HepG2 (cell line): ENCODE results near the gene RPL23. TPM values are rescaled to one million over a fixed set of nuclear protein-coding genes. Genes with fewer than 3 reads are reported as not detected.

Experiments
- ARID2 ChIP-seq: sonication (generic); formaldehyde crosslinking; IDR thresholded peaks from 2 replicates; pipeline ENCODE4 v1.8.1; 2022; ENCODE audit warnings: mild to moderate bottlenecking, missing genetic modification reagents, borderline replicate concordance
- DR1 ChIP-seq: sonication (generic); formaldehyde crosslinking; IDR thresholded peaks from 2 replicates; pipeline ENCODE4 v1.8.0; 2021; ENCODE audit warnings: mild to moderate bottlenecking, missing genetic modification reagents, inconsistent platforms
- EED ChIP-seq: sonication (generic); formaldehyde crosslinking; IDR thresholded peaks from 2 replicates; pipeline ENCODE4 v1.5.0; 2020; ENCODE audit warnings: mild to moderate bottlenecking, missing genetic modification reagents
- ELF1 ChIP-seq: sonication (generic); formaldehyde crosslinking; IDR thresholded peaks from 2 replicates; pipeline ENCODE4 v1.4.0; 2020; ENCODE audit warnings: missing genetic modification reagents
- FOXK1 ChIP-seq: sonication (generic); formaldehyde crosslinking; IDR thresholded peaks from 2 replicates; pipeline ENCODE4 v1.4.0; 2020; ENCODE audit warnings: low read depth, missing genetic modification reagents, borderline replicate concordance
- HCFC1 ChIP-seq: fragments of 150-350 bp; IDR thresholded peaks from 2 replicates; pipeline ENCODE4 v1.6.1; 2014; ENCODE audit warnings: low read depth, low read length
- HIVEP1 ChIP-seq: sonication (generic); formaldehyde crosslinking; IDR thresholded peaks from 2 replicates; pipeline ENCODE4 v1.4.0; 2020; ENCODE audit warnings: mild to moderate bottlenecking, missing genetic modification reagents
- KMT2B ChIP-seq: IDR thresholded peaks from 2 replicates; pipeline ENCODE4 v1.6.1; 2016; ENCODE audit warnings: missing genetic modification reagents, missing compliant biosample characterization
- NFKBIZ ChIP-seq: IDR thresholded peaks from 2 replicates; pipeline ENCODE4 v1.6.1; 2018; ENCODE audit warnings: missing genetic modification reagents, missing compliant biosample characterization
- NFRKB ChIP-seq: fragments of 450-650 bp; IDR thresholded peaks from 2 replicates; pipeline ENCODE4 v1.6.1; 2017
- NONO ChIP-seq, 2 experiments: fragments of 450-650 bp in 1 of 2; sonication (generic) in 1 of 2; formaldehyde crosslinking in 1 of 2; IDR thresholded peaks in 1 of 2; conservative IDR thresholded peaks in 1 of 2; 2 replicates each; pipeline versions ENCODE4 v1.6.1 to v1.8.0; 2017 to 2022; ENCODE audit warnings: mild to moderate bottlenecking in 1 of 2, missing genetic modification reagents in 1 of 2, moderate library complexity in 1 of 2
- PPARG ChIP-seq: conservative IDR thresholded peaks from 2 replicates; pipeline ENCODE4 v1.6.1; 2016; ENCODE audit warnings: missing biosample characterization, missing genetic modification reagents
- SAFB2 ChIP-seq: sonication (generic); formaldehyde crosslinking; IDR thresholded peaks from 2 replicates; pipeline ENCODE4 v1.5.1; 2020; ENCODE audit warnings: missing genetic modification reagents, low read depth, mild to moderate bottlenecking, borderline replicate concordance
- SP1 ChIP-seq, 2 experiments: fragments of 450-650 bp in 1 of 2; sonication (generic) in 1 of 2; formaldehyde crosslinking in 1 of 2; IDR thresholded peaks; 2 replicates each; pipeline versions ENCODE4 v1.4.0 to v1.6.1; 2016 to 2020; ENCODE audit warnings: missing genetic modification reagents in 1 of 2
- USF2 ChIP-seq, 2 experiments: sonication (generic) in 1 of 2; formaldehyde crosslinking in 1 of 2; IDR thresholded peaks; 2 replicates each; pipeline versions ENCODE4 v1.5.1 to v1.6.1; 2011 to 2020; ENCODE audit warnings: borderline replicate concordance in 1 of 2, low read depth in 1 of 2, low read length in 1 of 2, mild to moderate bottlenecking in 1 of 2, missing genetic modification reagents in 1 of 2, moderate library complexity in 1 of 2
- ZBTB20 ChIP-seq: sonication (generic); formaldehyde crosslinking; IDR thresholded peaks from 2 replicates; pipeline ENCODE4 v1.8.1; 2023; ENCODE audit warnings: missing genetic modification reagents, low read depth, mild to moderate bottlenecking, borderline replicate concordance
- ZNF234 ChIP-seq: sonication (generic); formaldehyde crosslinking; conservative IDR thresholded peaks from 2 replicates; pipeline ENCODE4 v1.5.1; 2020; ENCODE audit warnings: mild to moderate bottlenecking, missing genetic modification reagents
- ZNF296 ChIP-seq: sonication (generic); formaldehyde crosslinking; conservative IDR thresholded peaks from 2 replicates; pipeline ENCODE4 v1.5.0; 2020; ENCODE audit warnings: mild to moderate bottlenecking, missing genetic modification reagents
- ZNF451 ChIP-seq: sonication (generic); formaldehyde crosslinking; IDR thresholded peaks from 2 replicates; pipeline ENCODE4 v1.5.0; 2020; ENCODE audit warnings: mild to moderate bottlenecking, missing genetic modification reagents
- ZNF530 ChIP-seq: sonication (generic); formaldehyde crosslinking; IDR thresholded peaks from 2 replicates; pipeline ENCODE4 v1.5.0; 2020; ENCODE audit warnings: low read depth, mild to moderate bottlenecking, missing genetic modification reagents
- ZNF703 ChIP-seq: sonication (generic); formaldehyde crosslinking; IDR thresholded peaks from 2 replicates; pipeline ENCODE4 v1.5.1; 2020; ENCODE audit warnings: missing genetic modification reagents, mild to moderate bottlenecking, moderate library complexity, borderline replicate concordance
- ZZZ3 ChIP-seq: sonication (generic); formaldehyde crosslinking; IDR thresholded peaks from 2 replicates; pipeline ENCODE4 v1.4.0; 2020; ENCODE audit warnings: missing genetic modification reagents, mild to moderate bottlenecking, borderline replicate concordance
- polyA plus RNA-seq, 8 experiments: library from polyadenylated mRNA; depleted of rRNA in 3 of 8; stranded (reverse) in 7 of 8; unstranded in 1 of 8; fragments of >200 nt; fragmentation: Illumina TruSeq in 4 of 8; extraction: Trizol in 4 of 8; gene quantifications; 2 replicates each; pipeline versions ENCODE4 v1.2.1 to v1.2.3, GENCODE V29; 2011 to 2016; ENCODE audit warnings: low read depth in 4 of 8, missing spikeins in 1 of 8, mixed read lengths in 1 of 8; ENCODE audit not compliant: insufficient read depth in 1 of 8
- total RNA-seq, 5 experiments: library from RNA; depleted of rRNA; stranded (reverse); fragments of >200 nt; fragmentation: Illumina TruSeq; extraction: Trizol; gene quantifications; 2 replicates each; pipeline ENCODE4 v1.2.3, GENCODE V29; 2016; ENCODE audit warnings: low read depth in 1 of 5
- TF ChIP-seq, protein P1 (sequence below): sonication (generic); formaldehyde crosslinking; IDR thresholded peaks from 2 replicates; pipeline ENCODE4 v1.9.0; 2022; ENCODE audit warnings: missing genetic modification reagents, mild to moderate bottlenecking, borderline replicate concordance
- TF ChIP-seq, protein P2 (sequence below): sonication (generic); formaldehyde crosslinking; IDR thresholded peaks from 2 replicates; pipeline ENCODE4 v1.5.1; 2020; ENCODE audit warnings: mild to moderate bottlenecking, missing genetic modification reagents, moderate library complexity

The RPL23 gene
- total and polyA plus RNA-seq, 2 of the 13 experiments (the other 11 are each of a cell fraction or from before 2014, with no cell fraction given), result 2,790 to 4,860 TPM

- TF ChIP-seq USF2 (IDR thresholded peaks at IDR 0.05; ENCODE audit: low read depth, low read length) (no peak), USF2 (CRISPR knock-in tag; IDR thresholded peaks at IDR 0.05; ENCODE audit: borderline replicate concordance) (no peak; the same call in 1 of the 2 replicates), SAFB2 (no peak), ZBTB20 (no peak), HCFC1 (peak; percentile 62), ZNF530 (CRISPR knock-in tag) (no peak), NFKBIZ (CRISPR knock-in tag) (0 out of 2 replicates have a peak, but pooled peaks have one; percentile 20), ZNF703 (CRISPR knock-in tag) (no peak; the same call in 1 of the 2 replicates), FOXK1 (peak; percentile 81), NFRKB (peak; percentile 95), NONO (IDR thresholded peaks at IDR 0.05) (no peak), NONO (CRISPR knock-in tag; conservative IDR thresholded peaks at IDR 0.05) (peak; percentile 96), ZNF234 (CRISPR knock-in tag) (no peak), ZNF296 (CRISPR knock-in tag) (no peak), HIVEP1 (CRISPR knock-in tag) (peak; percentile 85), SP1 (IDR thresholded peaks at IDR 0.05) (no peak), SP1 (CRISPR knock-in tag; IDR thresholded peaks at IDR 0.05) (peak; percentile 96), DR1 (no peak; the same call in none of the 2 replicates), KMT2B (CRISPR knock-in tag) (peak; percentile 60; the same call in 1 of the 2 replicates), ELF1 (CRISPR knock-in tag) (peak; percentile 84), ZNF451 (CRISPR knock-in tag) (no peak), ARID2 (CRISPR knock-in tag) (no peak), PPARG (CRISPR knock-in tag) (no peak; the same call in 1 of the 2 replicates), ZZZ3 (CRISPR knock-in tag) (no peak), EED (peak; percentile 90)
- TF ChIP-seq, protein P1, sequence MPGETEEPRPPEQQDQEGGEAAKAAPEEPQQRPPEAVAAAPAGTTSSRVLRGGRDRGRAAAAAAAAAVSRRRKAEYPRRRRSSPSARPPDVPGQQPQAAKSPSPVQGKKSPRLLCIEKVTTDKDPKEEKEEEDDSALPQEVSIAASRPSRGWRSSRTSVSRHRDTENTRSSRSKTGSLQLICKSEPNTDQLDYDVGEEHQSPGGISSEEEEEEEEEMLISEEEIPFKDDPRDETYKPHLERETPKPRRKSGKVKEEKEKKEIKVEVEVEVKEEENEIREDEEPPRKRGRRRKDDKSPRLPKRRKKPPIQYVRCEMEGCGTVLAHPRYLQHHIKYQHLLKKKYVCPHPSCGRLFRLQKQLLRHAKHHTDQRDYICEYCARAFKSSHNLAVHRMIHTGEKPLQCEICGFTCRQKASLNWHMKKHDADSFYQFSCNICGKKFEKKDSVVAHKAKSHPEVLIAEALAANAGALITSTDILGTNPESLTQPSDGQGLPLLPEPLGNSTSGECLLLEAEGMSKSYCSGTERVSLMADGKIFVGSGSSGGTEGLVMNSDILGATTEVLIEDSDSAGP (CRISPR knock-in tag), result peak; percentile 89
- TF ChIP-seq, protein P2, sequence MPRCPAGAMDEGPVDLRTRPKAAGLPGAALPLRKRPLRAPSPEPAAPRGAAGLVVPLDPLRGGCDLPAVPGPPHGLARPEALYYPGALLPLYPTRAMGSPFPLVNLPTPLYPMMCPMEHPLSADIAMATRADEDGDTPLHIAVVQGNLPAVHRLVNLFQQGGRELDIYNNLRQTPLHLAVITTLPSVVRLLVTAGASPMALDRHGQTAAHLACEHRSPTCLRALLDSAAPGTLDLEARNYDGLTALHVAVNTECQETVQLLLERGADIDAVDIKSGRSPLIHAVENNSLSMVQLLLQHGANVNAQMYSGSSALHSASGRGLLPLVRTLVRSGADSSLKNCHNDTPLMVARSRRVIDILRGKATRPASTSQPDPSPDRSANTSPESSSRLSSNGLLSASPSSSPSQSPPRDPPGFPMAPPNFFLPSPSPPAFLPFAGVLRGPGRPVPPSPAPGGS, result 0 out of 2 replicates have a peak, but pooled peaks have one; percentile 62
Observed at GRCh38 chr17:38799501-38800236, 53.9 kb downstream of the RPL23 start, which contains the start of gene PIP4K2B (continued).
